DMS114 treated with DMSO at 0.1 percent for 48 hours (cell line): Measurements from ENCODE around the gene CORO6.

ENCODE experiments used
- DNase-seq: peaks from one replicate; lab custom pipeline; 2025; ENCODE audit not compliant: unreplicated experiment; lab: John Stamatoyannopoulos, UW

Gene CORO6

GRCh38 chr17:29613856-29614255 lies 8.9 kb downstream of the CORO6 start:
- DNase-seq, result no peak

GRCh38 chr17:29613352-29613837 lies 9.3 kb downstream of the CORO6 start:
- DNase-seq, result no peak

DNA sequence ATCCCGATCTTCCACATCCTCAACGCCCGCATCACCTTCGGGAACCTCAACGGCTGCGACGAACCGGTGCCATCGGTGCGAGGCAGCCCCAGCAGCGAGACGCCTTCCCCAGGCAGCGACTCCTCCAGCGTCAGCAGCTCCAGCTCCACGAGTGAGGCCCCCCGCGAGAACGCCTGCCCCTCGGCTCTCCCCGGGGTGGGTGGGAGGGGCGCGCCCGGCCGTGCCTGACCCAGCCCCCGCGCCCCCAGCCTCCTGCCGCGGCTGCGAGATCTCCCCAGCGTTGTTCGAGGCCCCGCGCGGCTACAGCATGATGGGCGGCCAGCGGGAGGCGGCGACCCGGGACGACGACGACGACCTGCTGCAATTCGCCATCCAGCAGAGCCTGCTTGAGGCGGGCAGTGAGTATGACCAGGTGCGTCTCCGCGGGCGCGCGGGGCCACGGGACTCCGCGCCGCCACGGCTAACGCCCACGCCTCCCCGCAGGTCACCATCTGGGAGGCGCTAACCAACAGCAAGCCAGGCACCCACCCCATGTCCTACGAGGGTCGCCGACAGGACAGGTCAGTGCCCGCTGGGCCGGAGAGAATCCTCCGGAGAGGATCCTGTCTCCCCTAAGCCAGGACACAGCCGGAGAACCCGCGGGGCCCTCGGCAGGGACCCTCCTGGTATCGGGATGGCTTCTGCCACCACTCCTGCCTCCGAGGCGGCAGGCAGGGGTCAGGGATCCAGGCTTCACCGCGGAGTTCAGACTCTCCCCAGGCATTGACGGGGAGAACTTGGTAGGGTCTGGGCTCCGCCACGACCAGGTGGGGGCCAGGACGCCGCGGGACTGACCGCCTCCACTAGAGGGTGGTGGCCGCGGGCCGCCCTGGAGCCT lies 10.1 kb downstream of the CORO6 start:
- DNase-seq, result no peak

DNA sequence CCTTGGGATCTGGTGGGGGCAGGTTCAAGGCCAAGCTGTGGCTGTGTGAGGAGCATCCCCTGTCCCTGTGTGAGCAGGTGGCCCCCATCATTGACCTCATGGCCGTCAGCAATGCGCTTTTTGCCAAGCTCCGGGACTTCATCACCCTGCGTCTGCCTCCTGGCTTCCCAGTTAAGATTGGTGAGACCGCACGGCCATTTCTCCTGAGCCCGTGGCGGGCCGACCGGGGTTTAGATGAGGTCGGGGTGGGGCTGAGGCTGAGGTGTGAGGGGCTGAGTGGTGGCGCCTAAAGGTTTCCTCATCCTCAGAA lies 10.7 kb downstream of the CORO6 start:
- no peak for DNase-seq

- DNase-seq, result no peak
Measured at GRCh38 chr17:29611351-29612093, 11.2 kb downstream of the CORO6 start.

- DNase-seq, result no peak
Measured at GRCh38 chr17:29610395-29610794, 12.3 kb downstream of the CORO6 start.

DNA sequence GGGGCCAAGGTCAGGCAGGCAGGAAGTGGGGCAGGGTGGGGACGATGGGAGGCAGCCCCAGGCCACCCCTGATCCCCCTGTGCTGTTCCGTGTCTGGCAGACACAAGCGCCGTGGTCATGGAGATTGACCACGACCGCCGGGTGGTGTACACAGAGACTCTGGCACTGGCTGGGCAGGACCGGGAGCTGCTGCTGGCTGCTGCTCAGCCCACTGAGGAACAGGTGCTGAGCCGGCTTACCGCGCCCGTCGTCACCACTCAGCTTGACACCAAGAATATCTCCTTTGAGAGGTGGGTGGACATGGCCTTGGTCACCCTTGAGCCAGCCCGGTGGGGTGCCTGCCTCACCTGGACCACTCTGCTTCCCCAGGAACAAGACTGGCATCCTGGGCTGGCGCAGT lies 13.7 kb downstream of the CORO6 start:
- no peak for DNase-seq

DNA sequence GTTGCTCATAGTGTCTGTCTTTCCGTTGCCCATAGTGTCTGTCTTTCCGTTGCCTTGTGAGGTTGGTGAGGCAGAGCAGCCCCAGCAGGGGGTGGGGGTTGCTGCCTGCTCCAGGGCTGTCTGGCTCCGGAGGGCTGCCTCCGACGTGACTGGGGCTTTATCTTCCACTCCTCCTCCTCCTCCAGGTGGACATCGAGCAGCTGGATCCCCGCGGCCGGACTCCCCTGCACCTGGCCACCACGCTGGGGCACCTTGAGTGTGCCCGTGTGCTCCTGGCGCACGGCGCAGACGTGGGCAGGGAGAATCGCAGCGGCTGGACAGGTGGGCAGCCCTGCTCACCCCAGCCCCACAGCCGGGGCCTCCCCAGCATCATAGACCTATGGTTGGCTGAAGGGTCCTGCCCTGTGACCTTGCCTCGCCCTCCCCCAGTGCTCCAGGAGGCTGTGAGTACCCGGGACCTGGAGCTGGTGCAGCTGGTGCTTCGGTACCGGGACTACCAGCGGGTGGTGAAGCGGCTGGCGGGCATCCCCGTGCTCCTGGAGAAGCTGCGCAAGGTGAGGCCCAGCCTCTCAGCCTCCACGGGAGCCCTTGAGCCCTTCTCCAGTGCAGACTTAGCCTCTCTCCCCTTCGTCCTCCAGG lies 15.0 kb downstream of the CORO6 start:
- DNase-seq, result no peak

- no peak for DNase-seq
Measured at GRCh38 chr17:29603109-29603674, 19.5 kb downstream of the CORO6 start.

GRCh38 chr17:29597361-29598172 lies 25.1 kb downstream of the CORO6 start:
- no peak for DNase-seq

DNA sequence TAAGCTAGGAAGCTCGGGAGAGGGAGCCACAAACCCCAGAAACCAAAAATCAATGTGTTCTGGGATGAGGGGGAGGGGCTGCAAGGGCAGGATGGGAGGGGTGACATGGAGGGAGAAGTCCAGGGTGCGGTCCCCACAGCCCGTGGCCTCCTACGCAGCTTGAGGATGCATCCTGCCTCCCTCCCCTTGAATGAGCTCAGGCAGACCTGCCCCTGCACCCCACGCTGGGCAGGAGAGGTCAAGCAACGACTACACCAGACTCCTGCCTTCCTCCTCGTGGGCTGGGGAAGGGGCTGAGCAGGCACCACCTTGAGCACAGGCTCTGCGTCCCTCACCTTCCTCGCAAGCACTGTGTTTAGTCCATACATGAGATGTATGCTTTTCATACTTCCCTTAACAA lies 25.9 kb downstream of the CORO6 start:
- no peak for DNase-seq

DNA sequence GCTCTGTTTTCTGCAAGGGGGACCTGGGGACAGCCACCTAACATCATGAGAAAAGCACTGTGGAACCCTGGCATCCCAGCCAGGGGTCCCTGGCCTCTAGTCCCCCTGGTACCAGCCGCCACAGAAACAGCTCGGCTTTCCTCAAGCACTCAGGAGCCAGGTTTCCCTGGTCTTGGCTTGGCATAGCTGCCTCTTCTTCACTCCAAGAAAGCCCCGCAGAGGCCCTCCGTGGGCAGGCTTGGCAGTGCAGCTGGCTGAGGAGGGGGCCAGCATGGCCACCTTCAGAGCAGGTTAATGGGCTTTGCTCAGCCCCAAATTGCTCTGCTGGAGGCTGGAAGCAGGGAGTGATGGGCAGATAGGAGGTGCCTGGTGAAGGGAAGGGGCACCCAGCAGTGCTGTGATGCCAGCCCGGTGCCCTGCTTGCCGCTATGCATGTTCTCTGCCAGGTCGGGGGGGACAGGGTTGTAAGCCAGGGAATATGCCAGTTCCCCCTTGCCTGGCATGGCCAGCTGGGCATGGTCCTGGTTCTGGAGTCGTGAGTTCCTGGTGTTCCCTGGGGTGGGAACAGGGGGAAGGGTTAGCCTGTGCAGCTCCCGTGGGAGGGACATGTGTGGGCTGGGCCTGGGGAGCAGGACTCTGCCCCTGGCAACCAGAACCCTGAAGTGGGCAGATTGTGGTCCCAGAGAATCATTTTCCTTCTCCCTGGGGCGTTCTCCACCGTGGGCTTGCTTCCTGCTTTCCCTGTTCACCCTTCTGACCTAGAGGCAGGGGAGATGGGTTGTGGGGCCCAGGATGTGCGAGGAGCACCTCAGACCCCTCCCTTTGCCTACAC lies 26.6 kb downstream of the CORO6 start:
- no peak for DNase-seq

GRCh38 chr17:29595107-29595942 lies 27.4 kb downstream of the CORO6 start:
- no peak for DNase-seq

DNA sequence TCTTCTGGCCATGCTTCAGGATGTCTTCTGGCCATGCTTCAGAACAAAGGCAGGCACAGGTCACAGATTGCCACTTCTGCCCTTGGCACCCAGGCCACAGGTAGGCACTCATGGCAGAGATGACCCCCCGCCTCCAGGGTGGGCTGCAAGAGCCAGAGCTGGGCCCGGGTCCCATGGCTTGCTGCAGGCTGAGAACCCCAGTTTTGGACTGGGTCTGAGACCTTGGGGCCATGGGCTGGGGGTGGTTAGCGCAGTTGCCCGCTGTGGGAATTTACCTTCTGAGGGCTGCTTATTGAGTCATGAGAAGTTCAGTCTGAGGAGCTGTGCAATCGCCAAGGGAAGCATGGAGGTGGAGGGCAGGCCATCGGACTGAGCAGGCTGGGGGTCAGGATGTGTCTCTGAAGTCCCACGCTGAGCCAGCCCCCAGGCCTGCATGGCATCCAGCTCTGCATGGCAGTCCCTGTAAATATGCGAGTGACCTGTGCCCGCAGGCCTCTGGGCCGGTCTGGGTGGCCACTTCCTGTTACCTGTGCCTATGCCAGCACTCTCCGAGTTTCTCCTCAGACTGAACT lies 28.1 kb downstream of the CORO6 start:
- DNase-seq, result no peak

DNA sequence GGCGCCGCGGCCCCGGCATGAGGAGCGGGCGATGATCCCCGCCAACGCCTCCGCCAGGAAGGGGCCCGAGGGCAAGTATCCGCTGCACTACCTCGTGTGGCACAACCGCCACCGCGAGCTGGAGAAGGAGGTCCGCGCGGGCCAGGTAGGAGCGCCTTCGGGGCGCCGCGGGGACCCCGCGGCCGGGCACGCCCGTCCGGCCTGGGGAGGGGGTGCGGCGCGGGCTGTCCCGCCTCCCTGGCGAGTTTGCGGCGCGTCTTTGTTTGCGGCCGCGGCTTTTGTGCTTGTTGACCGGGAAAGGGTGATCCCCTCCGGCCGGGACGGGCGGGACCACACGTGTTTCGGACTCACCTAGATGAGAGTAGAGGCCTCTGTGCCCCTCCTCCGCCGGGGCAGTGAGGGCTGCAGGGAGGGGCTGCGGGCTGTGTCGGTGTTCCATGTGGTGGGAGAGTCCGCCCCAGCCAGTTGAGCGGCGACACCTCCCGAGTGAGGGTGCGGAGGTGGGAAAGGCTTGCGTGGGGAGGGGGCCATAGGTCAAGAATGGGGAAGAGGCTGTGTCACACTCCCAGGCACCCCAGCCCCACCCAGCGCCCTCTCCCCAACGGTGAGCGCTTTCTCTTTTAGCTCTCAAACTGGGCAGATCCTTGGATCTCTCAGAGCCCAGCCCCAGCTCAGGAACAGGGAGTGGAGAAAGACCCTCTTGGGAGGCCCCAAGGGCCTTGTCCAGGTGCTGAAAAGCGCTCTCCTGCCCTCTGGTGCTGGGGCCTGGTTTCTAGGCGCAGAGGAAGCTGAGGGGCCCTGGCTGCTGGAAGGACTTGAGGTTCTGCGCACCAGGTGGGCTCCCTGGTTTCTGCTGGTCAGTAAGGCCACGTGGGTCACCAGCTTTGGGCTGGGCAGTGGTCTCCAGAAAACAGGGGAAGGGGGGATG lies 28.9 kb downstream of the CORO6 start:
- DNase-seq, result no peak

DNA sequence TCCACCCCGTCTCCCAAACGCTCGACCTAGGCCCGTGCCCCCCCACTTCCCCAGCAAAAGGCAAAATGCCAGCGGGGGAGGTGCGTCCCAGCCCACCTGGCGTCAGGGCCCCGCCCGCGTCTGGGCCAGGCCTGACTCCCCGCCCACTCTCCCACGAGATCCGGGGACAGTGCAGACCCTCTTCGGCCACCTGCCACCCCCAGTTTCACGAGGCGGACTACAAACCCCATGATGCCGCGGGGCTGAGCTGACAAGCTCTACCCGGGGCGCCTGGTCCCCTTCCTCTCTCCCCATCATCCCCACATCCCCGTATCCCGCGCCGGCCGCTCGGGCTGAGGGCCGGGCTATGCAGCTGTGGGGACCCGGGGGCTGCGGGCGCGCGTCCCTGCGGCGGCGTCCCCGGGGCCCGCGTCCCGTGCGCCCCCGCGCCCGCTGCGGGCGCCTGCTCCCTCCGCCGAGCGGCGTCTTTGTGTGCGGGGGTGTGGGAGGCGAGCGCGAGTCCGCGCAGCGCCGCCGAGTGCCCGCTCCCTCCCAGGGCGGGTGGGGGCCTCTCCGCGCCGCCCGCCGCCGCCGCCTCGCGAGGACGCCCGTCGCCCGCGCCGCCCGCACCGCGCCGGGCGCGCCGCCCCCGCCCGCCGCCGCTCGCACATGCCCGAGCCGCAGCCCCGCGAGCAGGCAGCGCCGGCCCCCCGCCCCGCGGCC lies 29.7 kb downstream of the CORO6 start, which contains the start of gene ANKRD13B:
Gene ANKRD13B, plus strand, starts transcription at position 283 of the 702 bp plus-strand sequence. CDS start 490 bp downstream, outside the sequence.
- DNase-seq, result no peak
